ENCODE results near the gene DISP2.

DISP2 gene

DNA sequence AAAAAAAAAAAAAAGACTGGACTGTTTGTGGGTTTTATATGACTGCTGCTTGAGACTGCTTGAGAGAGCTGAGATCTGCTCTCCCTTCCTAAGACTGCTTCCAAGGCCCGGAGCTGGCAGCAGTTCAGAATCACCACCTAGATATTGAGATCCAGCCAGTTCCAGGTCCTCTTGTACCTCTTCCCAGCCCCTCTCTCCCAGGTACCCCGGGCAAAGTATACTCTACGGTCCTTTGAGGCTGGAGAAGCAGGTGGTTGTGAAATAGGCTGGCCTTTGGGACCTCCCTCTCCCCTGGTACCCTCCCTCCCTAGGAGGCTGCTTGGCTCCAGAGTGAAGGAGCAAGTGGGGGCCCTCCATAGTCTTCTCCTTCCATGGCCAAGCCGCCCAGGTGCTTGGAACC, 70.2 kb downstream of the DISP2 start:
- no peak for DNase-seq
